Keratinocyte (primary cell): ENCODE results near the gene MYL7. TPM values are rescaled to one million over a fixed set of nuclear protein-coding genes. Genes with fewer than 3 reads are reported as not detected.

Experiments used
- DNase-seq: peaks from one replicate; pipeline ENCODE4 v3.0.0-alpha.2; 2011; ENCODE audit warnings: low read depth, missing footprints, low spot score
- FAIRE-seq: peaks from 2 replicates; lab custom pipeline; 2011; peaks lifted over from hg19 to GRCh38; lab: Jason Lieb, UNC
- H2AFZ ChIP-seq: 2 replicates; pipeline ENCODE4 v1.6.0; 2012; ENCODE audit warnings: low read length, control low read depth, inconsistent platforms; ENCODE audit not compliant: control insufficient read depth
- H3K27ac ChIP-seq: 2 replicates; pipeline ENCODE4 v1.5.1; 2011; ENCODE audit warnings: low read length; ENCODE audit not compliant: control insufficient read depth, insufficient read depth
- H3K27me3 ChIP-seq: 3 replicates; pipeline ENCODE4 v1.6.0; 2011; ENCODE audit warnings: low read length; ENCODE audit not compliant: control insufficient read depth, insufficient read depth; ENCODE audit errors: extremely low read depth
- H3K36me3 ChIP-seq, 2 experiments: 2 replicates in 1 of 2; 3 replicates in 1 of 2; pipeline ENCODE4 v1.5.1; 2011; ENCODE audit warnings: low read length in 2 of 2, mild to moderate bottlenecking in 1 of 2; ENCODE audit not compliant: control insufficient read depth in 2 of 2, insufficient read depth in 2 of 2; ENCODE audit errors: extremely low read depth in 1 of 2
- H3K4me1 ChIP-seq: 3 replicates; pipeline ENCODE4 v1.5.1; 2011; ENCODE audit warnings: low read length; ENCODE audit not compliant: control insufficient read depth, insufficient read depth; ENCODE audit errors: extremely low read depth
- H3K4me2 ChIP-seq: 3 replicates; pipeline ENCODE4 v1.6.0; 2011; ENCODE audit warnings: low read depth, low read length; ENCODE audit not compliant: control insufficient read depth, insufficient read depth; ENCODE audit errors: extremely low read depth
- H3K4me3 ChIP-seq, 3 experiments: fragments of 200-600 bp in 1 of 3; sonication (generic) in 1 of 3; 2 replicates in 2 of 3; 3 replicates in 1 of 3; pipeline ENCODE4 v1.5.1; 2011 to 2016; ENCODE audit warnings: low read length in 3 of 3, mild to moderate bottlenecking in 3 of 3, control low read depth in 2 of 3, inconsistent platforms in 1 of 3, low read depth in 1 of 3, mixed read lengths in 1 of 3, mixed run types in 1 of 3, moderate library complexity in 1 of 3; ENCODE audit not compliant: control insufficient read depth in 2 of 3, insufficient read depth in 2 of 3; ENCODE audit errors: extremely low read depth in 1 of 3
- H3K79me2 ChIP-seq: 2 replicates; pipeline ENCODE4 v1.6.0; 2012; ENCODE audit warnings: low read length; ENCODE audit not compliant: control insufficient read depth, insufficient read depth
- H3K9ac ChIP-seq: 3 replicates; pipeline ENCODE4 v1.6.0; 2011; ENCODE audit warnings: low read length; ENCODE audit not compliant: control insufficient read depth, insufficient read depth; ENCODE audit errors: extremely low read depth
- H3K9me1 ChIP-seq: 3 replicates; pipeline ENCODE4 v1.6.0; 2011; ENCODE audit warnings: low read length; ENCODE audit not compliant: control insufficient read depth, insufficient read depth; ENCODE audit errors: extremely low read depth
- H3K9me3 ChIP-seq: 2 replicates; pipeline ENCODE4 v1.5.1; 2012; ENCODE audit warnings: low read depth, low read length; ENCODE audit not compliant: control insufficient read depth
- H4K20me1 ChIP-seq: 3 replicates; pipeline ENCODE4 v1.6.0; 2011; ENCODE audit warnings: low read length; ENCODE audit not compliant: control insufficient read depth, insufficient read depth; ENCODE audit errors: extremely low read depth
- EZH2 ChIP-seq: IDR thresholded peaks from one replicate; pipeline ENCODE4 v1.6.1; 2012; ENCODE audit warnings: inconsistent platforms, mild to moderate bottlenecking, low read length, moderate library complexity
- dilution Hi-C: fragments of 300-500 bp; cut with MboI; formaldehyde crosslinking; loops from one replicate; pipeline ENCODE4 v1.7.0; 2020; ENCODE audit warnings: low sequenced_read_pairs; ENCODE audit not compliant: extremely low pct_ligation_motif_present
- polyA plus RNA-seq, 5 experiments: library from polyadenylated mRNA; depleted of rRNA in 3 of 5; stranded (reverse) in 3 of 5; stranded (forward) in 1 of 5; unstranded in 1 of 5; fragments of >200 nt; gene quantifications; 1 replicate in 1 of 5; 2 replicates in 3 of 5; 3 replicates in 1 of 5; pipeline versions ENCODE4 v1.2.1 to v1.2.3, GENCODE V29; 2011 to 2012; ENCODE audit warnings: missing spikeins in 2 of 5, low read depth in 1 of 5, low replicate concordance in 1 of 5
- TF ChIP-seq, protein P1 (sequence below), 3 experiments: IDR thresholded peaks in 1 of 3; conservative IDR thresholded peaks in 1 of 3; optimal IDR thresholded peaks in 1 of 3; 2 replicates in 2 of 3; 3 replicates in 1 of 3; pipeline versions ENCODE3 to v1.5.1; 2011; ENCODE audit warnings: low read length in 3 of 3, mild to moderate bottlenecking in 3 of 3, moderate library complexity in 2 of 3, control low read depth in 1 of 3, inconsistent platforms in 1 of 3; ENCODE audit not compliant: insufficient read depth in 2 of 3; ENCODE audit errors: extremely low read depth in 1 of 3

MYL7 gene
- polyA plus RNA-seq, 1 donor (not counting 4 experiments of a cell fraction or from before 2014, with no cell fraction given): 0.59 TPM

DNA sequence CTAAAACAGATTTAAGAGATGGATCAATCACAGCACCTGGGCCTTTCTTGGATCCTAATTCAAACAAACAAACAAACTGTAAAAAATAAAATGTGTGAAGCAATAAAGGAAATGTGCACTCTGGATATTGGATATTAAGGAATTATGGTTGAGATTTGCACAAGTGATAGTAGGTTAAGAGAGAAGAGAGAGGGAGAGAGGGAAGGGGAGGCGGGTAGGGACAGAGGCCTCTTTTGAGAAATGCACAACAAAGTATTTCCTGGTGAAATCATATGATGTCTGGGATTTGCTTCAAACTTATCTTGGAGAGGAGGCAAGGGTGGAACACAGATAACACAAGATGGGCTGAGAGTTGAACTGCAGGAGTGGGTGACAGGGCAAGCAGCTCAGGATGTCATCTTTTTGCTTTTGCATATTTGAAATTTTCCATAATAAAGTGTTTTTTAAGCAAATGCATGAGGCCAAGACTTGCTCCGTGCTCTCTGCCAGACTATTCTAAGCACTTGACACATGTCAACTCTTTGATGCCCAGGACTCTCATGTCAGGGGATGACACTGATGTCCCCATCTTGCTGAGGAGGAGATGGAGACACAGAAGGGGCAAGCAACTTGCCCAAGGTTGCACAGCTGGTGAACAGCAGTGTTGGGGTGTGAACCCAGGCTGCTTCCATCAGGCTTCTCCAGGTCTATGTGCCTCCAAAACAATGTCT lies 46.1 kb downstream of the MYL7 start:
- Histone ChIP-seq H3K4me3 (no peak overlapping the region), H3K36me3 (no peaks in the 10 kb centered on the region), H3K27me3 (no peaks in the 10 kb centered on the region), H4K20me1 (no peaks in the 10 kb centered on the region), H3K9me1 (no peaks in the 10 kb centered on the region), H3K4me2 (no peak overlapping the region), H3K9ac (no peak overlapping the region), H3K27ac (no peak overlapping the region), H3K79me2 (no peaks in the 10 kb centered on the region), H3K4me1 (no peaks in the 10 kb centered on the region), H2AFZ (no peak overlapping the region), H3K9me3 (no peaks in the 10 kb centered on the region)
- FAIRE-seq (no peak), DNase-seq (no peak)
- TF ChIP-seq, protein P1, sequence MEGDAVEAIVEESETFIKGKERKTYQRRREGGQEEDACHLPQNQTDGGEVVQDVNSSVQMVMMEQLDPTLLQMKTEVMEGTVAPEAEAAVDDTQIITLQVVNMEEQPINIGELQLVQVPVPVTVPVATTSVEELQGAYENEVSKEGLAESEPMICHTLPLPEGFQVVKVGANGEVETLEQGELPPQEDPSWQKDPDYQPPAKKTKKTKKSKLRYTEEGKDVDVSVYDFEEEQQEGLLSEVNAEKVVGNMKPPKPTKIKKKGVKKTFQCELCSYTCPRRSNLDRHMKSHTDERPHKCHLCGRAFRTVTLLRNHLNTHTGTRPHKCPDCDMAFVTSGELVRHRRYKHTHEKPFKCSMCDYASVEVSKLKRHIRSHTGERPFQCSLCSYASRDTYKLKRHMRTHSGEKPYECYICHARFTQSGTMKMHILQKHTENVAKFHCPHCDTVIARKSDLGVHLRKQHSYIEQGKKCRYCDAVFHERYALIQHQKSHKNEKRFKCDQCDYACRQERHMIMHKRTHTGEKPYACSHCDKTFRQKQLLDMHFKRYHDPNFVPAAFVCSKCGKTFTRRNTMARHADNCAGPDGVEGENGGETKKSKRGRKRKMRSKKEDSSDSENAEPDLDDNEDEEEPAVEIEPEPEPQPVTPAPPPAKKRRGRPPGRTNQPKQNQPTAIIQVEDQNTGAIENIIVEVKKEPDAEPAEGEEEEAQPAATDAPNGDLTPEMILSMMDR (optimal IDR thresholded peaks at IDR 0.05 in 1 of 3, IDR thresholded peaks at IDR 0.05 in 1 of 3, conservative IDR thresholded peaks at IDR 0.05 in 1 of 3; ENCODE audit: extremely low read depth in 1 of 3, insufficient read depth in 2 of 3, low read length in 3 of 3): no peak
- TF ChIP-seq EZH2: no peak
- dilution Hi-C loops: no loop called here

GRCh38 chr7:44094365-44094764 lies 46.8 kb downstream of the MYL7 start:
- Histone ChIP-seq H3K4me3 (no peak overlapping the region), H3K9me3 (no peaks in the 10 kb centered on the region), H3K9ac (no peak overlapping the region), H3K4me1 (no peaks in the 10 kb centered on the region), H3K4me2 (no peak overlapping the region), H3K27ac (no peak overlapping the region), H3K27me3 (no peaks in the 10 kb centered on the region), H3K36me3 (no peaks in the 10 kb centered on the region), H4K20me1 (no peaks in the 10 kb centered on the region), H3K9me1 (no peaks in the 10 kb centered on the region), H2AFZ (no peak overlapping the region), H3K79me2 (no peaks in the 10 kb centered on the region)
- dilution Hi-C loops: no loop called here
- FAIRE-seq (no peak), DNase-seq (no peak)
- TF ChIP-seq, protein P1 (optimal IDR thresholded peaks at IDR 0.05 in 1 of 3, IDR thresholded peaks at IDR 0.05 in 1 of 3, conservative IDR thresholded peaks at IDR 0.05 in 1 of 3; ENCODE audit: extremely low read depth in 1 of 3, insufficient read depth in 2 of 3, low read length in 3 of 3): no peak
- TF ChIP-seq EZH2: no peak
